PC-3 (cell line): ENCODE data around the gene F2RL3. TPM values are rescaled to one million over a fixed set of nuclear protein-coding genes. Genes with fewer than 3 reads are reported as not detected.

Source experiments
- ATAC-seq: fragments of 200-7000 bp; cut with Tn5 transposase; 2 replicates; pipeline ENCODE4 v1.9.1; 2020; ENCODE audit warnings: mild to moderate bottlenecking, moderate library complexity
- BruUV-seq: library from RNA; stranded (reverse); fragments of 400-500 nt; replicated peaks from 2 replicates; lab custom pipeline; 2021; lab: Mats Ljungman, UMichigan
- CTCF ChIA-PET: fragments of 300-600 bp; sonication (Branson Sonifier 250); formaldehyde crosslinking; loops from one replicate; lab custom pipeline; 2022; ENCODE audit warnings: antibody characterized with exemption; lab: Charles Lee
- POLR2A ChIA-PET: fragments of 300-600 bp; sonication (Branson Sonifier 250); formaldehyde crosslinking; loops from one replicate; lab custom pipeline; 2022; ENCODE audit warnings: antibody characterized with exemption; ENCODE audit not compliant: unreplicated experiment; lab: Charles Lee
- DNase-seq: peaks from one replicate; pipeline ENCODE4 v3.0.0-alpha.2; 2015
- H2AFZ ChIP-seq: fragments of 300-600 bp; sonication (generic); 2 replicates; pipeline ENCODE4 v1.6.0; 2016; ENCODE audit warnings: antibody characterized with exemption, low read length
- H3F3A ChIP-seq: fragments of 300-600 bp; sonication (generic); one replicate; pipeline ENCODE4 v1.6.0; 2017; ENCODE audit warnings: antibody characterized with exemption, low read length, control low read depth, mild to moderate bottlenecking; ENCODE audit not compliant: unreplicated experiment
- H3K27ac ChIP-seq: fragments of 300-600 bp; sonication (generic); 2 replicates; pipeline ENCODE4 v1.5.1; 2016; ENCODE audit warnings: mild to moderate bottlenecking, low read length
- H3K27me3 ChIP-seq: fragments of 300-600 bp; sonication (generic); 2 replicates; pipeline ENCODE4 v1.6.1; 2016; ENCODE audit warnings: low read length, mixed read lengths
- H3K36me3 ChIP-seq: fragments of 300-600 bp; sonication (generic); 2 replicates; pipeline ENCODE4 v1.6.1; 2016; ENCODE audit warnings: low read depth, mixed run types, low read length, mixed read lengths
- H3K4me1 ChIP-seq: fragments of 300-600 bp; sonication (generic); 2 replicates; pipeline ENCODE4 v1.5.1; 2016; ENCODE audit warnings: low read length; ENCODE audit not compliant: insufficient read depth
- H3K4me2 ChIP-seq: fragments of 300-600 bp; sonication (generic); 2 replicates; pipeline ENCODE4 v1.6.0; 2016; ENCODE audit warnings: low read length
- H3K4me3 ChIP-seq: fragments of 300-600 bp; sonication (generic); 2 replicates; pipeline ENCODE4 v1.5.1; 2016; ENCODE audit warnings: mild to moderate bottlenecking, low read length, mixed read lengths
- H3K79me2 ChIP-seq: fragments of 300-600 bp; sonication (generic); 2 replicates; pipeline ENCODE4 v1.6.1; 2017; ENCODE audit warnings: low read length, mixed read lengths
- H3K9ac ChIP-seq: fragments of 300-600 bp; sonication (generic); 2 replicates; pipeline ENCODE4 v1.6.0; 2016; ENCODE audit warnings: mild to moderate bottlenecking, low read length
- H3K9me2 ChIP-seq: fragments of 300-600 bp; sonication (generic); replicated peaks from 2 replicates; pipeline ENCODE4 v1.6.1; 2016; ENCODE audit warnings: mixed run types, low read length, mixed read lengths
- H3K9me3 ChIP-seq: fragments of 300-600 bp; sonication (generic); 2 replicates; pipeline ENCODE4 v1.6.1; 2016; ENCODE audit warnings: low read length, mixed read lengths
- H4K20me1 ChIP-seq: fragments of 300-600 bp; sonication (generic); 2 replicates; pipeline ENCODE4 v1.6.1; 2016; ENCODE audit warnings: low read length, mixed read lengths
- EZH2 ChIP-seq: fragments of 300-600 bp; sonication (generic); IDR thresholded peaks from one replicate; pipeline ENCODE4 v1.6.1; 2017; ENCODE audit warnings: antibody characterized with exemption, mild to moderate bottlenecking, low read length; ENCODE audit not compliant: unreplicated experiment
- EZH2phosphoT487 ChIP-seq: fragments of 300-600 bp; sonication (generic); IDR thresholded peaks from 2 replicates; pipeline ENCODE4 v1.6.1; 2018; ENCODE audit warnings: mild to moderate bottlenecking, antibody characterized with exemption, low read length, borderline replicate concordance
- intact Hi-C: fragments of 100-400 bp; cut with micrococcal nuclease; formaldehyde crosslinking; loops from 2 replicates; pipeline ENCODE4 v1.9.0; 2023
- total RNA-seq: library from RNA; depleted of rRNA; stranded (reverse); fragments of >200 nt; gene quantifications from 2 replicates; pipeline ENCODE4 v1.2.3, GENCODE V29; 2014
- TF ChIP-seq, protein P1 (sequence below): fragments of 300-600 bp; sonication (generic); conservative IDR thresholded peaks from 2 replicates; pipeline ENCODE4 v1.5.1; 2017; ENCODE audit warnings: antibody characterized with exemption, low read depth, mild to moderate bottlenecking, low read length

The F2RL3 gene
- total RNA-seq, 1 experiment from 2014 or later: 0.07 TPM

GRCh38 chr19:16922592-16922934 is 33.8 kb downstream of the F2RL3 start:
- intact Hi-C loops: no loop called here
- BruUV-seq: no TSS peak
- Histone ChIP-seq H3K4me2 (no peak overlapping the region), H3K36me3 (no peaks in the 10 kb centered on the region), H3K27me3 (no peaks in the 10 kb centered on the region), H3K9me3 (no peaks in the 10 kb centered on the region), H3K9me2 (no peaks in the 10 kb centered on the region), H3K9ac (no peak overlapping the region), H4K20me1 (no peaks in the 10 kb centered on the region), H3K4me1 (peaks cover 12% of the 10 kb centered on the region), H2AFZ (no peak overlapping the region), H3K79me2 (no peaks in the 10 kb centered on the region), H3F3A (no peaks in the 10 kb centered on the region), H3K4me3 (no peak overlapping the region), H3K27ac (no peak overlapping the region)
- ChIA-PET CTCF (no interaction called here), POLR2A (no interaction called here)
- TF ChIP-seq, protein P1, sequence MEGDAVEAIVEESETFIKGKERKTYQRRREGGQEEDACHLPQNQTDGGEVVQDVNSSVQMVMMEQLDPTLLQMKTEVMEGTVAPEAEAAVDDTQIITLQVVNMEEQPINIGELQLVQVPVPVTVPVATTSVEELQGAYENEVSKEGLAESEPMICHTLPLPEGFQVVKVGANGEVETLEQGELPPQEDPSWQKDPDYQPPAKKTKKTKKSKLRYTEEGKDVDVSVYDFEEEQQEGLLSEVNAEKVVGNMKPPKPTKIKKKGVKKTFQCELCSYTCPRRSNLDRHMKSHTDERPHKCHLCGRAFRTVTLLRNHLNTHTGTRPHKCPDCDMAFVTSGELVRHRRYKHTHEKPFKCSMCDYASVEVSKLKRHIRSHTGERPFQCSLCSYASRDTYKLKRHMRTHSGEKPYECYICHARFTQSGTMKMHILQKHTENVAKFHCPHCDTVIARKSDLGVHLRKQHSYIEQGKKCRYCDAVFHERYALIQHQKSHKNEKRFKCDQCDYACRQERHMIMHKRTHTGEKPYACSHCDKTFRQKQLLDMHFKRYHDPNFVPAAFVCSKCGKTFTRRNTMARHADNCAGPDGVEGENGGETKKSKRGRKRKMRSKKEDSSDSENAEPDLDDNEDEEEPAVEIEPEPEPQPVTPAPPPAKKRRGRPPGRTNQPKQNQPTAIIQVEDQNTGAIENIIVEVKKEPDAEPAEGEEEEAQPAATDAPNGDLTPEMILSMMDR: no peak
- TF ChIP-seq EZH2phosphoT487 (no peak), EZH2 (no peak)
- ATAC-seq: no peak
- no peak for DNase-seq

GRCh38 chr19:16922949-16923348 is 34.1 kb downstream of the F2RL3 start:
- Histone ChIP-seq H3K4me2 (no peak overlapping the region), H3K36me3 (no peaks in the 10 kb centered on the region), H3F3A (no peaks in the 10 kb centered on the region), H3K9me2 (no peaks in the 10 kb centered on the region), H3K79me2 (no peaks in the 10 kb centered on the region), H3K4me3 (no peak overlapping the region), H3K4me1 (peaks cover 12% of the 10 kb centered on the region), H3K9me3 (no peaks in the 10 kb centered on the region), H3K27me3 (no peaks in the 10 kb centered on the region), H2AFZ (no peak overlapping the region), H3K9ac (no peak overlapping the region), H4K20me1 (no peaks in the 10 kb centered on the region), H3K27ac (no peak overlapping the region)
- CTCF ChIA-PET: no interaction called here
- no peak for TF ChIP-seq EZH2
- POLR2A ChIA-PET: no interaction called here
- DNase-seq (no peak), ATAC-seq (no peak)
- intact Hi-C loops: no loop called here
- no TSS peak for BruUV-seq

GRCh38 chr19:16927883-16928282 is 39.1 kb downstream of the F2RL3 start:
- TF ChIP-seq EZH2phosphoT487 (no peak), EZH2 (no peak)
- TF ChIP-seq, protein P1: no peak
- H3F3A ChIP-seq: no peaks in the 10 kb centered on the region
- ATAC-seq (no peak), DNase-seq (no peak)
- no peak overlapping the region for H2AFZ ChIP-seq
- no peaks in the 10 kb centered on the region for H4K20me1 ChIP-seq
- H3K36me3 ChIP-seq: no peaks in the 10 kb centered on the region
- no peaks in the 10 kb centered on the region for H3K79me2 ChIP-seq
- POLR2A ChIA-PET: no interaction called here
- no peaks in the 10 kb centered on the region for H3K27me3 ChIP-seq
- H3K9me3 ChIP-seq: peaks cover 4% of the 10 kb centered on the region; the same call in 1 of the 2 replicates
- no peaks in the 10 kb centered on the region for H3K4me1 ChIP-seq
- no peak overlapping the region for H3K9ac ChIP-seq
- BruUV-seq: no TSS peak
- no peaks in the 10 kb centered on the region for H3K9me2 ChIP-seq
- no peak overlapping the region for H3K4me2 ChIP-seq
- intact Hi-C loops: no loop called here
- H3K27ac ChIP-seq: no peak overlapping the region
- CTCF ChIA-PET: no interaction called here
- H3K4me3 ChIP-seq: no peak overlapping the region
